HG03354 (cell line): ENCODE measurements around the gene ZC3H12A.

Experiments used
- ATAC-seq: cut with Tn5 transposase; IDR thresholded peaks from one replicate; pipeline ENCODE4 v1.9.1; 2021; ENCODE audit warnings: mild to moderate bottlenecking; ENCODE audit not compliant: unreplicated experiment, poor library complexity, severe bottlenecking

Gene ZC3H12A

GRCh38 chr1:37533317-37534093, 59.1 kb downstream of the ZC3H12A start:
- no peak for ATAC-seq
